WTC11 (cell line): Measurements from ENCODE around the gene CD28. TPM values are rescaled to one million over a fixed set of nuclear protein-coding genes. Genes with fewer than 3 reads are reported as not detected.

Source experiments
- ATAC-seq: fragments of 200-7000 bp; cut with Tn5 transposase; 2 replicates; pipeline ENCODE4 v1.10.0; 2021; ENCODE audit warnings: mild to moderate bottlenecking, moderate library complexity
- CTCF ChIA-PET: fragments of 300-600 bp; sonication (Branson Sonifier 250); formaldehyde crosslinking; loops from one replicate; lab custom pipeline; 2021; ENCODE audit warnings: antibody characterized with exemption; lab: Charles Lee
- POLR2A ChIA-PET: fragments of 350-600 bp; sonication (Branson Sonifier 250); formaldehyde crosslinking; loops from one replicate; lab custom pipeline; 2021; ENCODE audit warnings: antibody characterized with exemption; lab: Charles Lee
- DNase-seq: peaks from one replicate; pipeline ENCODE4 v3.0.0; 2021; ENCODE audit warnings: low spot score
- H3K27ac Mint-ChIP-seq: 2 replicates; pipeline ENCODE4 v1.8.0; 2021; ENCODE audit warnings: mixed read lengths
- H3K27me3 Mint-ChIP-seq: 2 replicates; pipeline ENCODE4 v1.8.0; 2021; ENCODE audit warnings: low read depth, mild to moderate bottlenecking, moderate library complexity, mixed read lengths
- H3K36me3 Mint-ChIP-seq: 2 replicates; pipeline ENCODE4 v1.8.0; 2021; ENCODE audit warnings: mixed read lengths
- H3K4me1 Mint-ChIP-seq: 2 replicates; pipeline ENCODE4 v1.8.0; 2022; ENCODE audit warnings: mixed read lengths
- H3K4me3 Mint-ChIP-seq: 2 replicates; pipeline ENCODE4 v1.8.0; 2021; ENCODE audit warnings: mild to moderate bottlenecking, moderate library complexity, mixed read lengths
- H3K9me3 Mint-ChIP-seq: 2 replicates; pipeline ENCODE4 v1.8.0; 2021; ENCODE audit warnings: mixed read lengths
- CREM ChIP-seq: sonication (generic); formaldehyde crosslinking; IDR thresholded peaks from 2 replicates; pipeline ENCODE4 v1.8.1; 2022; ENCODE audit warnings: mild to moderate bottlenecking, missing genetic modification reagents, moderate library complexity
- ESRRA ChIP-seq: sonication (generic); formaldehyde crosslinking; IDR thresholded peaks from 2 replicates; pipeline ENCODE4 v1.8.1; 2022; ENCODE audit warnings: mild to moderate bottlenecking, missing genetic modification reagents, borderline replicate concordance
- FOXP1 ChIP-seq: sonication (generic); formaldehyde crosslinking; IDR thresholded peaks from 2 replicates; pipeline ENCODE4 v1.8.0; 2022; ENCODE audit warnings: missing genetic modification reagents, mild to moderate bottlenecking, moderate library complexity, borderline replicate concordance
- GABPB1 ChIP-seq: sonication (generic); formaldehyde crosslinking; IDR thresholded peaks from 2 replicates; pipeline ENCODE4 v1.8.1; 2023; ENCODE audit warnings: mild to moderate bottlenecking, missing genetic modification reagents
- IRF2 ChIP-seq: sonication (generic); formaldehyde crosslinking; IDR thresholded peaks from 2 replicates; pipeline ENCODE4 v1.8.0; 2022; ENCODE audit warnings: low read depth, missing genetic modification reagents, borderline replicate concordance
- KAT7 ChIP-seq: sonication (generic); formaldehyde crosslinking; IDR thresholded peaks from 2 replicates; pipeline ENCODE4 v1.8.1; 2023; ENCODE audit warnings: missing genetic modification reagents, mild to moderate bottlenecking, borderline replicate concordance
- MXD4 ChIP-seq: fragments of 250-450 bp; sonication (Bioruptor Pico); IDR thresholded peaks from 2 replicates; pipeline ENCODE4 v1.8.0; 2021; ENCODE audit warnings: mild to moderate bottlenecking, moderate library complexity, borderline replicate concordance
- MYBL2 ChIP-seq: sonication (generic); formaldehyde crosslinking; IDR thresholded peaks from 2 replicates; pipeline ENCODE4 v1.8.1; 2023; ENCODE audit warnings: mild to moderate bottlenecking, moderate library complexity, missing genetic modification reagents
- NFATC4 ChIP-seq: fragments of 250-450 bp; sonication (Bioruptor Pico); IDR thresholded peaks from 2 replicates; pipeline ENCODE4 v1.9.0; 2021; ENCODE audit warnings: mild to moderate bottlenecking
- NR1H2 ChIP-seq: sonication (generic); formaldehyde crosslinking; IDR thresholded peaks from 2 replicates; pipeline ENCODE4 v1.9.0; 2021; ENCODE audit warnings: mild to moderate bottlenecking, moderate library complexity, missing genetic modification reagents
- NR2C2 ChIP-seq: sonication (generic); formaldehyde crosslinking; IDR thresholded peaks from 2 replicates; pipeline ENCODE4 v1.8.0; 2022; ENCODE audit warnings: mild to moderate bottlenecking, missing genetic modification reagents
- SMAD3 ChIP-seq: sonication (generic); formaldehyde crosslinking; IDR thresholded peaks from 2 replicates; pipeline ENCODE4 v1.8.0; 2022; ENCODE audit warnings: missing genetic modification reagents, mild to moderate bottlenecking, borderline replicate concordance
- SP1 ChIP-seq: sonication (generic); formaldehyde crosslinking; conservative IDR thresholded peaks from 2 replicates; pipeline ENCODE4 v1.8.1; 2022; ENCODE audit warnings: missing genetic modification reagents
- TEAD1 ChIP-seq: sonication (generic); formaldehyde crosslinking; IDR thresholded peaks from 2 replicates; pipeline ENCODE4 v1.8.0; 2022; ENCODE audit warnings: mild to moderate bottlenecking, missing genetic modification reagents
- ZBTB21 ChIP-seq: sonication (generic); formaldehyde crosslinking; IDR thresholded peaks from 2 replicates; pipeline ENCODE4 v1.8.1; 2023; ENCODE audit warnings: mild to moderate bottlenecking, missing genetic modification reagents, borderline replicate concordance
- ZNF232 ChIP-seq: sonication (generic); formaldehyde crosslinking; IDR thresholded peaks from 2 replicates; pipeline ENCODE4 v1.8.0; 2022; ENCODE audit warnings: mild to moderate bottlenecking, missing genetic modification reagents
- ZNF317 ChIP-seq: sonication (generic); formaldehyde crosslinking; IDR thresholded peaks from 2 replicates; pipeline ENCODE4 v1.8.1; 2023; ENCODE audit warnings: low read depth, mild to moderate bottlenecking, moderate library complexity, missing genetic modification reagents, borderline replicate concordance
- ZNF416 ChIP-seq: fragments of 250-450 bp; sonication (Bioruptor Pico); IDR thresholded peaks from 2 replicates; pipeline ENCODE4 v1.9.0; 2021; ENCODE audit warnings: mild to moderate bottlenecking, inconsistent platforms
- total RNA-seq: library from RNA; stranded (reverse); gene quantifications from 3 replicates; pipeline ENCODE4 v1.2.3, GENCODE V29; 2021
- TF ChIP-seq, protein P1 (sequence below): sonication (generic); formaldehyde crosslinking; IDR thresholded peaks from 2 replicates; pipeline ENCODE4 v1.8.1; 2022; ENCODE audit warnings: mild to moderate bottlenecking, missing genetic modification reagents, moderate library complexity, borderline replicate concordance
- TF ChIP-seq, protein P2 (sequence below): sonication (generic); formaldehyde crosslinking; conservative IDR thresholded peaks from 2 replicates; pipeline ENCODE4 v1.8.1; 2022; ENCODE audit warnings: mild to moderate bottlenecking, missing genetic modification reagents
- TF ChIP-seq, protein P3 (sequence below): fragments of 250-450 bp; sonication (Bioruptor Pico); IDR thresholded peaks from 2 replicates; pipeline ENCODE4 v1.9.0; 2021; ENCODE audit warnings: mild to moderate bottlenecking
- TF ChIP-seq, protein P4 (sequence below): sonication (generic); formaldehyde crosslinking; IDR thresholded peaks from 2 replicates; pipeline ENCODE4 v1.8.1; 2022; ENCODE audit warnings: low read depth, mild to moderate bottlenecking, moderate library complexity, missing genetic modification reagents, borderline replicate concordance
- TF ChIP-seq, protein P5 (sequence below): fragments of 250-450 bp; sonication (Bioruptor Pico); IDR thresholded peaks from 2 replicates; pipeline ENCODE4 v2.1.2; 2022; ENCODE audit warnings: mild to moderate bottlenecking, moderate library complexity

CD28 gene
- total RNA-seq, 1 experiment from 2014 or later = 0.11 TPM

DNA sequence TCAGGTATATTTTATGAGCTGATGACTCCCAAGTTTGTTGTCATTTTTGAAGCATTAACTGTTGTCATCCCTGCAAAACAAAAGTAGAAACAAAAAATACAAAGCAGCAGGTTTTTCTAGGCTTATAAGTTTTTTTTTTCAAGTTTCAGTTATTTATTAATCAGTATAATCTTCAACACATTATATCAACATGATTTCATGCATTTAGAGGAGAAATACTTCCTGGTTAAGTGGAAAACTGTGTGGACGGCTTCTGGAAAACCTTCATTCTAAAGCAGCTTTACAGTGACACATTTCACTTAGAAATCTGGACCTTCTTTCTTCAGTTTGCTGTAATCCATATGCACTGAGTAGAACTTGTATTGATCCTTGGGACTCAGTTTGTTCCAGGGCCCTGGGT lies 34.6 kb upstream of the CD28 start:
- ChIA-PET CTCF (no interaction called here), POLR2A (interaction anchor here (0.7 kb wide), 1 partner anchor 8 kb away, joined by 4 read pairs; no protein-coding TSS in a partner anchor)
- peaks cover 5% of the 10 kb centered on the region for H3K36me3 Mint-ChIP-seq

DNA sequence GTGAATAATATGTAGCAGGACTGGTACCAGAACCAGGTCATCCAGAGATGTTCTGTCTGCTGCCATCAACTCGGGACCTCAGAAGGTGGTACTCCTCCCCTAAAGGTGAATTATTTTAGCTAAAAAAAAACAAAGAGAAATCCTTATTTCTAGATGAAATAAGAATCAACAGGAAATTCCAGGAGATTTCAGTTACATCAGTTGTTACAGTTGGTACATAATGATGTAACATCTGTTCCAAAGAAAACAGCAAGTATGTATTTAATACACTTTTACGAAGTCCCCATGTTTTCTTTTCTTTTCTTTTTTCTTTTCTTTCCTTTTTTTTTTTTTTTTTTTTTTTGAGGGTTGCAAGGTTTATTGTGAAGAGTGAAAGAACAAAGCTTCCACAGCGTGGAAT lies 33.6 kb upstream of the CD28 start:
- H3K9me3 Mint-ChIP-seq = peaks cover 7% of the 10 kb centered on the region
- H3K27me3 Mint-ChIP-seq = no peaks in the 10 kb centered on the region
- DNase-seq (no peak), ATAC-seq (no peak)
- no peak overlapping the region for H3K27ac Mint-ChIP-seq
- H3K36me3 Mint-ChIP-seq = peaks cover 5% of the 10 kb centered on the region
- no peak overlapping the region for H3K4me3 Mint-ChIP-seq
- no peaks in the 10 kb centered on the region for H3K4me1 Mint-ChIP-seq
- ChIA-PET POLR2A (no interaction called here), CTCF (interaction anchor here (0.6 kb wide), 1 partner anchor 9 kb away, joined by 5 read pairs; no protein-coding TSS in a partner anchor)
- TF ChIP-seq CREM (CRISPR knock-in tag) (no peak), MXD4 (CRISPR knock-in tag) (no peak)

More for the DNA sequence above, 34.6 kb upstream of the CD28 start:
- Mint-ChIP-seq H3K27me3 (no peaks in the 10 kb centered on the region), H3K27ac (no peak overlapping the region), H3K4me3 (no peak overlapping the region), H3K4me1 (no peaks in the 10 kb centered on the region), H3K9me3 (peaks cover 7% of the 10 kb centered on the region)
- ATAC-seq (no peak), DNase-seq (no peak)
- TF ChIP-seq ZNF317 (no peak), SP1 (CRISPR knock-in tag) (no peak), GABPB1 (CRISPR knock-in tag) (no peak), FOXP1 (CRISPR knock-in tag) (no peak), TEAD1 (CRISPR knock-in tag) (no peak), MYBL2 (CRISPR knock-in tag) (no peak)
- TF ChIP-seq, protein P1, sequence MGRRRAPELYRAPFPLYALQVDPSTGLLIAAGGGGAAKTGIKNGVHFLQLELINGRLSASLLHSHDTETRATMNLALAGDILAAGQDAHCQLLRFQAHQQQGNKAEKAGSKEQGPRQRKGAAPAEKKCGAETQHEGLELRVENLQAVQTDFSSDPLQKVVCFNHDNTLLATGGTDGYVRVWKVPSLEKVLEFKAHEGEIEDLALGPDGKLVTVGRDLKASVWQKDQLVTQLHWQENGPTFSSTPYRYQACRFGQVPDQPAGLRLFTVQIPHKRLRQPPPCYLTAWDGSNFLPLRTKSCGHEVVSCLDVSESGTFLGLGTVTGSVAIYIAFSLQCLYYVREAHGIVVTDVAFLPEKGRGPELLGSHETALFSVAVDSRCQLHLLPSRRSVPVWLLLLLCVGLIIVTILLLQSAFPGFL (CRISPR knock-in tag) = no peak

DNA sequence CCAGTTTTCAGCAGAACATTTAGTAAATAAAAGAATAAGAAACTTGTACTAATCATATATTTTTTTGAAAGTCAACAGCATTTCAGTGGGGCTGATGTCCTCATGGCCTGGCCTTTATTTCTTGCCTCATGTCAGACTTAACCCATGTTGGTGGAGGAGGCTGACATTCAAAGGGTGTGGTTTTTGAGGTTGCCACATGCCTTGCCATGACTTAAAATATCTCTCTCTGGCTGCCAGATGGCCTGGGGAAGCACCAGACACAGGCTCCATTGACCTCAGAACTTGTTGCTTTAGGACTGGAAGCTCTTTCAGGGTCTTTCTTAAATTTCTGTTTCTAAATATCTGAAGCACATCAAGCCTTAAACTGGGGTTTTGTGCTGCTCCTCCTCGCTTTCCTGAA lies 32.5 kb upstream of the CD28 start:
- no peaks in the 10 kb centered on the region for H3K27me3 Mint-ChIP-seq
- POLR2A ChIA-PET = no interaction called here
- CTCF ChIA-PET = no interaction called here

DNA sequence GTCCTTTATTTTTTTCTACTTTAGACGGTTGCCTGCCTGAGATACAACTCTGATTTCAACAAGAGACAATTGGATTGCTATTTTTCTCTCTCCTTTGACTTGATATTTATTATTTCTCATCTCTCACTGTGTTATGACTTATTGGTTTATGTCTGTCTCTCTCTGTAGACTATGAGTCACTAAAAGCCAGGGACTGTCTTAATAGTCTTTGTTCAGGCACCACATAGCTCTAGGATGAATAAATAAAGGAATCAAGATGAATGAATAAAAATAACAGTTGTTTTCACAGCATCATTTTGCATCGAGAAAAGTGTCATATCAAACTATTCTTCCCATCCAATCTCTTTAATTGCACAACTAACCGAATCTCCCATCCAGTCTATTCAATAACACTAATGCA lies 31.4 kb upstream of the CD28 start:
- ChIA-PET POLR2A (no interaction called here), CTCF (interaction anchor here (0.9 kb wide), 1 partner anchor 13 kb away, joined by 3 read pairs; no protein-coding TSS in a partner anchor)
- no peaks in the 10 kb centered on the region for H3K27me3 Mint-ChIP-seq
- no peak overlapping the region for H3K27ac Mint-ChIP-seq
- ATAC-seq = no peak
- H3K9me3 Mint-ChIP-seq = peaks cover 7% of the 10 kb centered on the region
- no peak overlapping the region for H3K4me3 Mint-ChIP-seq
- no peak for DNase-seq
- peaks cover 5% of the 10 kb centered on the region for H3K36me3 Mint-ChIP-seq
- H3K4me1 Mint-ChIP-seq = no peaks in the 10 kb centered on the region
- TF ChIP-seq, protein P2, sequence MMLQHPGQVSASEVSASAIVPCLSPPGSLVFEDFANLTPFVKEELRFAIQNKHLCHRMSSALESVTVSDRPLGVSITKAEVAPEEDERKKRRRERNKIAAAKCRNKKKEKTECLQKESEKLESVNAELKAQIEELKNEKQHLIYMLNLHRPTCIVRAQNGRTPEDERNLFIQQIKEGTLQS (CRISPR knock-in tag) = no peak
- TF ChIP-seq ZNF416 (no peak), NR1H2 (no peak), ESRRA (CRISPR knock-in tag) (no peak), NFATC4 (CRISPR knock-in tag) (no peak), SMAD3 (CRISPR knock-in tag) (no peak), ZBTB21 (CRISPR knock-in tag) (no peak), IRF2 (CRISPR knock-in tag) (no peak)
- TF ChIP-seq, protein P3, sequence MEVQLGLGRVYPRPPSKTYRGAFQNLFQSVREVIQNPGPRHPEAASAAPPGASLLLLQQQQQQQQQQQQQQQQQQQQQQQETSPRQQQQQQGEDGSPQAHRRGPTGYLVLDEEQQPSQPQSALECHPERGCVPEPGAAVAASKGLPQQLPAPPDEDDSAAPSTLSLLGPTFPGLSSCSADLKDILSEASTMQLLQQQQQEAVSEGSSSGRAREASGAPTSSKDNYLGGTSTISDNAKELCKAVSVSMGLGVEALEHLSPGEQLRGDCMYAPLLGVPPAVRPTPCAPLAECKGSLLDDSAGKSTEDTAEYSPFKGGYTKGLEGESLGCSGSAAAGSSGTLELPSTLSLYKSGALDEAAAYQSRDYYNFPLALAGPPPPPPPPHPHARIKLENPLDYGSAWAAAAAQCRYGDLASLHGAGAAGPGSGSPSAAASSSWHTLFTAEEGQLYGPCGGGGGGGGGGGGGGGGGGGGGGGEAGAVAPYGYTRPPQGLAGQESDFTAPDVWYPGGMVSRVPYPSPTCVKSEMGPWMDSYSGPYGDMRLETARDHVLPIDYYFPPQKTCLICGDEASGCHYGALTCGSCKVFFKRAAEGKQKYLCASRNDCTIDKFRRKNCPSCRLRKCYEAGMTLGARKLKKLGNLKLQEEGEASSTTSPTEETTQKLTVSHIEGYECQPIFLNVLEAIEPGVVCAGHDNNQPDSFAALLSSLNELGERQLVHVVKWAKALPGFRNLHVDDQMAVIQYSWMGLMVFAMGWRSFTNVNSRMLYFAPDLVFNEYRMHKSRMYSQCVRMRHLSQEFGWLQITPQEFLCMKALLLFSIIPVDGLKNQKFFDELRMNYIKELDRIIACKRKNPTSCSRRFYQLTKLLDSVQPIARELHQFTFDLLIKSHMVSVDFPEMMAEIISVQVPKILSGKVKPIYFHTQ (CRISPR knock-in tag) = no peak
- TF ChIP-seq, protein P4, sequence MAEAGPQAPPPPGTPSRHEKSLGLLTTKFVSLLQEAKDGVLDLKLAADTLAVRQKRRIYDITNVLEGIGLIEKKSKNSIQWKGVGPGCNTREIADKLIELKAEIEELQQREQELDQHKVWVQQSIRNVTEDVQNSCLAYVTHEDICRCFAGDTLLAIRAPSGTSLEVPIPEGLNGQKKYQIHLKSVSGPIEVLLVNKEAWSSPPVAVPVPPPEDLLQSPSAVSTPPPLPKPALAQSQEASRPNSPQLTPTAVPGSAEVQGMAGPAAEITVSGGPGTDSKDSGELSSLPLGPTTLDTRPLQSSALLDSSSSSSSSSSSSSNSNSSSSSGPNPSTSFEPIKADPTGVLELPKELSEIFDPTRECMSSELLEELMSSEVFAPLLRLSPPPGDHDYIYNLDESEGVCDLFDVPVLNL (CRISPR knock-in tag) = no peak

More for the DNA sequence above, 32.5 kb upstream of the CD28 start:
- no peak overlapping the region for H3K27ac Mint-ChIP-seq
- no peak for ATAC-seq
- H3K36me3 Mint-ChIP-seq = peaks cover 5% of the 10 kb centered on the region
- peaks cover 7% of the 10 kb centered on the region for H3K9me3 Mint-ChIP-seq
- H3K4me1 Mint-ChIP-seq = no peaks in the 10 kb centered on the region
- no peak for DNase-seq
- no peak for TF ChIP-seq NR2C2
- TF ChIP-seq ZNF232 = no peak
- TF ChIP-seq, protein P5, sequence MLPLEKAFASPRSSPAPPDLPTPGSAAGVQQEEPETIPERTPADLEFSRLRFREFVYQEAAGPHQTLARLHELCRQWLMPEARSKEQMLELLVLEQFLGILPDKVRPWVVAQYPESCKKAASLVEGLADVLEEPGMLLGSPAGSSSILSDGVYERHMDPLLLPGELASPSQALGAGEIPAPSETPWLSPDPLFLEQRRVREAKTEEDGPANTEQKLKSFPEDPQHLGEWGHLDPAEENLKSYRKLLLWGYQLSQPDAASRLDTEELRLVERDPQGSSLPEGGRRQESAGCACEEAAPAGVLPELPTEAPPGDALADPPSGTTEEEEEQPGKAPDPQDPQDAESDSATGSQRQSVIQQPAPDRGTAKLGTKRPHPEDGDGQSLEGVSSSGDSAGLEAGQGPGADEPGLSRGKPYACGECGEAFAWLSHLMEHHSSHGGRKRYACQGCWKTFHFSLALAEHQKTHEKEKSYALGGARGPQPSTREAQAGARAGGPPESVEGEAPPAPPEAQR (CRISPR knock-in tag) = no peak
- TF ChIP-seq KAT7 (CRISPR knock-in tag) = no peak
- no peak for TF ChIP-seq SMAD3 (CRISPR knock-in tag)
- H3K4me3 Mint-ChIP-seq = no peak overlapping the region
